Measurements from ENCODE around the gene MPPED2. TPM values are rescaled to one million over a fixed set of nuclear protein-coding genes. Genes with fewer than 3 reads are reported as not detected.

Gene MPPED2
- polyA plus RNA-seq, 3 donors: 0.29 to 0.59 (median 0.52) TPM

DNA sequence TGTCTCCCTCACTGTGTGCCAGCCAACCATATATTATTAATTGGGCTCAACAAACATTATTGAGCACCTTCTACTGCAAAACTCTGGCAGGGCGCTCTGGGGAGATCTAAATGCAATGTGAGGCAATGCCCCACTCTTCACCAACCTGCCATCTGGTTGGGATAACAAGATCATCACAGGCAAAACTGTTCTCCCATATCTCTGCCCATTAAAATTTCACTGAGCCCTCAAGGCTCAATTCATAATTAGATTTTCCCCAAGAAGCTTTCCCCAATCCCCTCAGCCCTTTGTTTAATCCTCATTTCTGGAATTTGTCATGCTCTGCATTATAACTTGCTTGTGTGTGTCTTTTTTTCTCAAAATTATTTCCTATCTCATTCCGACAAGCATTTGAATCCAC is 156.6 kb downstream of the MPPED2 start:
- Histone ChIP-seq H3K9ac (ENCODE audit: insufficient read depth, low read length, poor library complexity, severe bottlenecking) (no peak overlapping the region), H3K4me1 (ENCODE audit: control insufficient read depth in 1 of 2, insufficient read depth in 2 of 2, low read length in 2 of 2) (no peaks in the 10 kb centered on the region), H4K20me1 (ENCODE audit: insufficient read depth, low read length) (no peaks in the 10 kb centered on the region), H3K79me2 (ENCODE audit: insufficient read depth, low read length) (no peaks in the 10 kb centered on the region), H3K36me3 (replicated peaks in 1 of 2; ENCODE audit: control insufficient read depth in 1 of 2, insufficient read depth in 2 of 2, low read length in 2 of 2) (no peaks in the 10 kb centered on the region), H3K4me2 (replicated peaks; ENCODE audit: extremely low read depth, low read length, poor library complexity, severe bottlenecking) (no peak overlapping the region), H2AFZ (ENCODE audit: insufficient read depth, low read depth, low read length, poor library complexity, severe bottlenecking) (no peak overlapping the region), H3K27me3 (ENCODE audit: control insufficient read depth in 2 of 2, insufficient read depth in 2 of 2, low read length in 2 of 2) (no peaks in the 10 kb centered on the region), H3K27ac (ENCODE audit: low read depth in 1 of 2, low read length in 2 of 2) (no peak overlapping the region), H3K4me3 (replicated peaks in 1 of 3; ENCODE audit: low read depth in 2 of 3, low read length in 3 of 3) (no peak overlapping the region), H3K9me3 (replicated peaks in 1 of 2; ENCODE audit: control insufficient read depth in 1 of 2, insufficient read depth in 1 of 2, low read length in 2 of 2) (no peaks in the 10 kb centered on the region)
- intact Hi-C loops (cut with micrococcal nuclease): no loop called here
- H3K36me3 Mint-ChIP-seq: no peaks in the 10 kb centered on the region
- H3K4me3 Mint-ChIP-seq: no peak overlapping the region
- DNase-seq: no peak
- TF ChIP-seq, protein P1, sequence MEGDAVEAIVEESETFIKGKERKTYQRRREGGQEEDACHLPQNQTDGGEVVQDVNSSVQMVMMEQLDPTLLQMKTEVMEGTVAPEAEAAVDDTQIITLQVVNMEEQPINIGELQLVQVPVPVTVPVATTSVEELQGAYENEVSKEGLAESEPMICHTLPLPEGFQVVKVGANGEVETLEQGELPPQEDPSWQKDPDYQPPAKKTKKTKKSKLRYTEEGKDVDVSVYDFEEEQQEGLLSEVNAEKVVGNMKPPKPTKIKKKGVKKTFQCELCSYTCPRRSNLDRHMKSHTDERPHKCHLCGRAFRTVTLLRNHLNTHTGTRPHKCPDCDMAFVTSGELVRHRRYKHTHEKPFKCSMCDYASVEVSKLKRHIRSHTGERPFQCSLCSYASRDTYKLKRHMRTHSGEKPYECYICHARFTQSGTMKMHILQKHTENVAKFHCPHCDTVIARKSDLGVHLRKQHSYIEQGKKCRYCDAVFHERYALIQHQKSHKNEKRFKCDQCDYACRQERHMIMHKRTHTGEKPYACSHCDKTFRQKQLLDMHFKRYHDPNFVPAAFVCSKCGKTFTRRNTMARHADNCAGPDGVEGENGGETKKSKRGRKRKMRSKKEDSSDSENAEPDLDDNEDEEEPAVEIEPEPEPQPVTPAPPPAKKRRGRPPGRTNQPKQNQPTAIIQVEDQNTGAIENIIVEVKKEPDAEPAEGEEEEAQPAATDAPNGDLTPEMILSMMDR (IDR thresholded peaks at IDR 0.05): no peak
- 80% methylated on average over 1 of the region's 2 CpGs for WGBS (ENCODE audit: insufficient coverage)
- H3K4me1 Mint-ChIP-seq: no peaks in the 10 kb centered on the region
- peaks cover 0 to 7% (median 2%) of the 10 kb centered on the region in 3 donors for H3K27me3 Mint-ChIP-seq (ENCODE audit: low read depth in 3 of 3)
- peaks cover 0 to 2% (median 0%) of the 10 kb centered on the region in 7 donors for H3K9me3 Mint-ChIP-seq
- H3K27ac Mint-ChIP-seq: no peak overlapping the region

DNA sequence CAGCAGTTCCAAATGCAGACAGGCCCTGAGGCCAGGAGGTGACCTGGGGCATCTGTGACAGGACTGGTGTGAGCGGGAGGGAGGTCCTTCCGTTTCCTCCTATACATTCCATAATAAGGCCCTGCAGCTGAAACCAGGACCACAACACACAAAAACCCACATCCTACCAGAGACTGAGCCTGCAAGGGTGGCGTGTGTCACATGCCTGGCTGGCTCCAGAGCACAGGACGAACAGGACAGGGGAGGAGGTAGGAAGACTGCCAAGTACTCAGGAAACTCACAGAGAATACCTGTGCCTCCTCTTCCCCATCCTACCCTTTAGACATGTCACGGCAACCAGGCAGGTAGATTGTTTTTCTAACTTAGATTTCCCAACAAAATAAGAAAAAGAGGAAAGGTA is 159.4 kb downstream of the MPPED2 start:
- Mint-ChIP-seq H3K27me3 (ENCODE audit: low read depth in 3 of 3) (peaks cover 0 to 5% (median 2%) of the 10 kb centered on the region in 3 donors), H3K9me3 (no peaks in the 10 kb centered on the region), H3K36me3 (no peaks in the 10 kb centered on the region), H3K4me1 (no peaks in the 10 kb centered on the region), H3K4me3 (no peak overlapping the region), H3K27ac (no peak overlapping the region)
- no peaks in the 10 kb centered on the region for H4K20me1 ChIP-seq (ENCODE audit: insufficient read depth, low read length)
- H3K4me3 ChIP-seq (replicated peaks in 1 of 3; ENCODE audit: low read depth in 2 of 3, low read length in 3 of 3): no peak overlapping the region
- TF ChIP-seq, protein P1 (IDR thresholded peaks at IDR 0.05): no peak
- no peak for DNase-seq
- H2AFZ ChIP-seq (ENCODE audit: insufficient read depth, low read depth, low read length, poor library complexity, severe bottlenecking): no peak overlapping the region
- no peaks in the 10 kb centered on the region for H3K27me3 ChIP-seq (ENCODE audit: control insufficient read depth in 2 of 2, insufficient read depth in 2 of 2, low read length in 2 of 2)
- intact Hi-C loops (cut with micrococcal nuclease): no loop called here
- H3K79me2 ChIP-seq (ENCODE audit: insufficient read depth, low read length): no peaks in the 10 kb centered on the region
- no peak overlapping the region for H3K9ac ChIP-seq (ENCODE audit: insufficient read depth, low read length, poor library complexity, severe bottlenecking)
- no peak overlapping the region for H3K4me2 ChIP-seq (replicated peaks; ENCODE audit: extremely low read depth, low read length, poor library complexity, severe bottlenecking)
- H3K9me3 ChIP-seq (replicated peaks in 1 of 2; ENCODE audit: control insufficient read depth in 1 of 2, insufficient read depth in 1 of 2, low read length in 2 of 2): no peaks in the 10 kb centered on the region
- no peak overlapping the region for H3K27ac ChIP-seq (ENCODE audit: low read depth in 1 of 2, low read length in 2 of 2)
- no CpG with 5 or more reads among the region's 5 CpGs for WGBS (ENCODE audit: insufficient coverage)
- no peaks in the 10 kb centered on the region for H3K36me3 ChIP-seq (replicated peaks in 1 of 2; ENCODE audit: control insufficient read depth in 1 of 2, insufficient read depth in 2 of 2, low read length in 2 of 2)
- H3K4me1 ChIP-seq (ENCODE audit: control insufficient read depth in 1 of 2, insufficient read depth in 2 of 2, low read length in 2 of 2): no peaks in the 10 kb centered on the region

Data from CD14-positive monocyte (primary cell).